GM19239 (cell line): ENCODE results near the gene AUP1.
A peak's percentile ranks its signal among the peaks of the same experiment; 100 is the strongest.

Source experiments
- DNase-seq: peaks from one replicate; pipeline ENCODE4 v3.0.0; 2011; ENCODE audit warnings: low spot score; ENCODE audit not compliant: insufficient read length
- FAIRE-seq: peaks from 2 replicates; lab custom pipeline; 2011; peaks lifted over from hg19 to GRCh38; lab: Jason Lieb, UNC

AUP1 gene

DNA sequence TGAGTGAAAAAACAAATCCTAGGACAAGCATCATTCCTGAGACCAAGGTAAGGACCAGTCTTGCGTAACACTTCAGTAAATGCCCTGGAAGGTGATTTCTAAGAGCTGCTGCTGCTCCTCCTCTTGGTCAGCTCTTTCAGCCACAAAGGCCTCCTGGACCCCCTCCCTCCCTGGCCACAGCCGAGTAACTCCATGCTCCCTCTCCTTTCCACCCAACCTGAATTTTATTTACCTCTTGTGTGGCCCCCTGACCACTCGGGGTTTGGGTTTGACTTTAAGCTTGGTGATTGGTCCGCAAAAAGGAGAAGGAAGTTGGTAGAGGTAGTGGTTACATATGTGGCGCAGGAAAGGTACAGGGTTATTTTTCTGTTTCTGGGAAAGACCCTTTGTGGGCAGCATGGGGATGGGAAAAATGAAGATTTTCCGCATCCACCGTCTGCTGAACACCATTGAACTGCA, 9.4 kb upstream of the AUP1 start:
- FAIRE-seq: peak; percentile 74
- no peak for DNase-seq

DNA sequence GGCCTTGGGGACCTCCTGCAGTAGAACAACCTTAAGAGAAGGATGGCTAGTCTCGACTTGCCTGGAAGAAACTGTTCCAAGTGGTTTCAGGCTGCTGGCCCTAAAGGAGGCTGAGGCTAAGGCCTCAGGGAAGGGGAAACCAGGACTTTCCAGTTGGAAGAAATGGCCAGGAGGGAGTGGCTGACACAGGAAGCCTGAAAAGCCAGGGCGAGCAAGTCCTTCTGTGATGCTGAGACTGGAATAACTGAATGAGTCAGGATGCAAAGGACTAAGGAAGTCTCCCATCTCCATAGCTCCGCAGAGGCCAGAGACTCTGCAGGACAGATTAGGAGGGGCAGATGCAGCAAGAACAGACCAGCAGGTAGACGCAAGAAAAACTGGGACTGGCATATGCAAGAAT, 7.6 kb upstream of the AUP1 start:
- FAIRE-seq (no peak), DNase-seq (no peak)

DNA sequence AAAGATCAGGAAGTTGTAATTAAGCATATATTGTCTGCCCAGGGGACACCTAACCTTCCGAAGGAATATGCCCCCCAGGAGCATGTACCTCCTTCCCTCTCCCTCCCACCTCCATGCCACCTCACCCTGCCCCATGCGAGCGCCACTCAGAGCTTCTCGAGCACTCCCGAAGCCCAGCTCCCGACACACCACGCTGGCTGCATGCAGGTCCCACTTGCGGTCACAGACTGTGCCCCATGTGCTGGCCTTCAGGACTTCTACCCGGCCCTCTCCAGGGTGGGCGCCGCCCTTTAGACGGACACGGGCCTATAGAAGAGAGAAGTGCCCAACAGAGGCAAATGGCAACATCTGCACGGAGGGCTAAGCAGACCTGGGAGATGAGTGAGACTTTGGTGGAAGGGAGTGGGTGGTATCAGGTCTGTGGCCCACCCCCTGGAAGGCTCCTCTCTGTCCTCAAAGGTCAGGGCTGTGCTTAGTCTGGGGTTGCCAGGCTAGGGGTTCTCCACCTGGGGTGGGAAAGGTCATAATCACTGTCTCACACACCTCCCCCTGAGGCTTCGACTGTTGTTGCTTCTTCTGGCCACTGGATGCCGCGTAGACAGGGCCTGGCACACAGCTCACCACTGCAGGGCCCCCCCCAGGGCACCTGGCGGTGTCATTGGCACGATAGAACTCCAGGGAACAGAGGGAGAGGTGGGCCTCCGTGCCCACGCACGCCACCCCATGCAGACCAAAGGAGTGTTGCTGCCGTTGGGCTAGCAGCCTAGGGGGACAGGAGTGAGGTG, 6.9 kb upstream of the AUP1 start:
- FAIRE-seq: no peak
- DNase-seq: no peak

DNA sequence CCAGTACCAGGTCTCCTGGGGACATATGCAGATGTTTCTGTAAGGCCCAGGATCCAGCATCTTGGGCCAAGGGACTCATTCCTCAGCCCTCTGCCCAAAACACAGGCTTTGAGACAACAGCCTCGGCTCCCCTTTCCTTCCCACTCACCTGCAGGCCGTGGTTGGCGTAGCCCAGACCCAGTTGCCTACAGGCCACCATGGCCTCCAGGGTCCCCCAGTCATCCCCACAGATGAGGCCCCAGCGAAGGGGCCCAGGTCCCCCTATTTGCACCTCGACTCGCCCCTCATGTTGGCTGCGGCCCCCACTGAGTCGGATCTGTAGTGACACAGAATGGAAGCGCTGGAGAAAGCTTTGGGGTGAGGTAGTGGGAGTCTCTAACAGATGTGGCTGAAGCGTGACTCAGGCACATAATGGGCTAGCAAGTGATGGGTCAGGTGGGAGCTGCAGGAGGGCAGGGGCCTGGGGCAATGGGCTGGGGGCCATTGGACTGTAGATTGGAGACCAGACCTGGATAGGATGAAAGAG, 6.0 kb upstream of the AUP1 start:
- DNase-seq: no peak
- FAIRE-seq: no peak

- FAIRE-seq (no peak), DNase-seq (no peak)
These were observed 4.9 kb upstream of the AUP1 start for GRCh38 chr2:74534411-74534810.

DNA sequence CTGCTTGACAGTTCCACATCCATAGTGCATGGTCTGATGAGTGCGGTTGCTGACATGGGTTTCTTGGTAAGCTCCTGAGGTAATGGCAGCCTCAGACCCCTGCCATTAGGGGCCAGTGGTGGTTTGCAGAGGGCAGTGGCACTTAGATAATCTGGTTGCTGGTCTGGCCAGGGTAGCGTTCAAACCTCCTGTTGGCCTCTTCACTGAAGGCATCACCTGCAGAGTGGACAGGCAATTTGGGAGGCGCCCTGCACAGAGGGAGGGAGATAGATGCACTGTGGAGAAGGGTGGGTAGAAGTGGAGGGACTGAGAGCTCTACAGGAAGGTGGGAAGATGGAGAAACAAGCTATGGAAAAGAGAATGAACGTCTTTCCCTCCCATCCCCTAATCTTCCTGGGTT, 4.0 kb upstream of the AUP1 start:
- FAIRE-seq (no peak), DNase-seq (no peak)

DNA sequence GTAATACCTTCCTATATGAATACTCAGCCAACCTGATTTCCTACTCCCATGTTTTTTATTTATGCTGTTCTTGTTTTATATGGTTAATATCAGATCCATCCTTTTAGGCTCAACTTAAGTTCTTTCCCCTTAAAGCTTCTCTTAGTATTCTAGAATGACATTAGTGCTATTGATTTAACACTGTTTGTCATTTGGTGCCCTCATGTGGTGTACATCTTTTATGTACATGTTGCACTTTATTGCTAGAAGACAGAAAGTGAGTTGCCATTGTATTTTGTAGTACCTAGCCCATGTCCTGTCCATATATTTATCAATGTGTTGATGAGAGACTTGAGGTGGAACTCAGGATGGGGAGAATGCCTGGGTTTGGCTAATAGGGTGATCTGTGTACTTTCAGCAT, 2.7 kb upstream of the AUP1 start:
- no peak for FAIRE-seq
- DNase-seq: no peak

DNA sequence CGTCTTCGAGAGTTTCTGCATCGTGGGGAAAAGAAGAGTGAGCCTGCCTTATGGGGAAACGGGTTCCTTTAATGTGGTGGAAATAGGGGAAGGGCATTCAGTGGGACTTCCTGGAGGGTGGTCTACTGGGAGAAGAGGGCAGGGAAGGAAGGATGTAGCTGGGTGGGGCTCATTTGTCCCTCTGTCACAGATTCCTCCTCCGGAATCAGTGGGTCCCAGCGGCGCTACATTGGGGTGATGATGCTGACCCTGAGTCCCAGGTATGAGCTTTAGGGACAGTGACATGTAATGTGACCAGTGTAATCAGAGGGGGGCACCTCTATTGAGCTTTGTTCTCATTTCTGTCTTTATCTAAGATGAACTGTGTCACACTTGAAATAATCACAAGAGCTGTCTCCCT, 2.2 kb upstream of the AUP1 start:
- FAIRE-seq (no peak), DNase-seq (no peak)

DNA sequence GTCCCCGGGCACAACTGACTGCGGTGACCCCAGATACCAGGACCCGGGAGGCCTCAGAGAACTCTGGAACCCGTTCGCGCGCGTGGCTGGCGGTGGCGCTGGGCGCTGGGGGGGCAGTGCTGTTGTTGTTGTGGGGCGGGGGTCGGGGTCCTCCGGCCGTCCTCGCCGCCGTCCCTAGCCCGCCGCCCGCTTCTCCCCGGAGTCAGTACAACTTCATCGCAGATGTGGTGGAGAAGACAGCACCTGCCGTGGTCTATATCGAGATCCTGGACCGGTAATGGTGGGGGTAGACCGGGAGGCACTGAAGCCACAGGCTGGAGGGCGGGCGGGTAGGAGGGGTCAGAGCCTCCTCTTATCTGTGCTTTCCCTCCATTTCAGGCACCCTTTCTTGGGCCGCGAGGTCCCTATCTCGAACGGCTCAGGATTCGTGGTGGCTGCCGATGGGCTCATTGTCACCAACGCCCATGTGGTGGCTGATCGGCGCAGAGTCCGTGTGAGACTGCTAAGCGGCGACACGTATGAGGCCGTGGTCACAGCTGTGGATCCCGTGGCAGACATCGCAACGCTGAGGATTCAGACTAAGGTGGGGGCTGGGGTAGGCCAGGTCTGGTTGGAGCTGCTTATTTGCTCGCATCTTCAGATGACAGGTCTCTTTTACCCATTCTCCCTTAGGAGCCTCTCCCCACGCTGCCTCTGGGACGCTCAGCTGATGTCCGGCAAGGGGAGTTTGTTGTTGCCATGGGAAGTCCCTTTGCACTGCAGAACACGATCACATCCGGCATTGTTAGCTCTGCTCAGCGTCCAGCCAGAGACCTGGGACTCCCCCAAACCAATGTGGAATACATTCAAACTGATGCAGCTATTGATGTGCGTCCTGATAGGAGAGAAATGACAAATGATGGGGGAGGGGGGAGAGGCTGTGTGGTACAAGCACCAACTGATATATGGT, 1.0 kb upstream of the AUP1 start:
- no peak for DNase-seq
- peak; percentile 31 for FAIRE-seq

DNA sequence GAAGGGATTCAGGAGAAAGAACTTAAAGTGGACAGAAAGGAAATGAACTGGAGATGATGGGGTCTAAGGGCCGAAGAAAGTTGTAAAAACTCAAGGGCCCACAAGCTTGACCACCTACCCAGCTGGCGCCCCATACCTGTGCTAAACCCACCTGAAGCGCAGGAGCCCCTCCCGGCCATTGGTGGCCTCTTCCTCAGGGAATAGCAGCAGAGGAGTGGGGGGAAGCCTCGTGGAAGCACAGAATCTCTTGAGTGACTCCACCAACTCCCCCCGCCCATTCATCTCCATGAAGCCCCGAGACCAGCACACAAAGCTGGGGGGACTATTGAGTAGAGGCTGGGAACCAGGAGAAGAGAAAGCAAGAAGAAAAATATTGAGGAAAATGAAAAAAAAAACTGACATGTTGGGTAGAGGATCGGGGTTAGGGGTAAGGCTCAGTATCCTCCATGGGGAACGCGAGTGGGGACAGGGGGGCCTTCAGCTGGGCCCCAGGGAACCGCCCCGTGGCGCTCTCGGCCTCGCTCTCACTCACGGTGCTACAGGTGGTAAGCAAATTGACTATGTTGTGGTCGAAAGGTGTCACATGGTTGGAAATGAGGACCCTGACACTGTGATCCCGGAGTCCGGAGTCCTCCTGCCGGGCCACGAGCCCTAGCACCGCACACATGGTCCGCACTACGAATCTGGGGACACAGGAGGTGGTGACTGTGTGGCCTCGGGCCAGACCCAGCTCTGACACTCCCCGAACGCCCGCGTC, 728 bp downstream of the AUP1 start:
- FAIRE-seq: no peak
- no peak for DNase-seq

- DNase-seq: no peak
- no peak for FAIRE-seq
These were observed 1.8 kb downstream of the AUP1 start for GRCh38 chr2:74527741-74528140.

DNA sequence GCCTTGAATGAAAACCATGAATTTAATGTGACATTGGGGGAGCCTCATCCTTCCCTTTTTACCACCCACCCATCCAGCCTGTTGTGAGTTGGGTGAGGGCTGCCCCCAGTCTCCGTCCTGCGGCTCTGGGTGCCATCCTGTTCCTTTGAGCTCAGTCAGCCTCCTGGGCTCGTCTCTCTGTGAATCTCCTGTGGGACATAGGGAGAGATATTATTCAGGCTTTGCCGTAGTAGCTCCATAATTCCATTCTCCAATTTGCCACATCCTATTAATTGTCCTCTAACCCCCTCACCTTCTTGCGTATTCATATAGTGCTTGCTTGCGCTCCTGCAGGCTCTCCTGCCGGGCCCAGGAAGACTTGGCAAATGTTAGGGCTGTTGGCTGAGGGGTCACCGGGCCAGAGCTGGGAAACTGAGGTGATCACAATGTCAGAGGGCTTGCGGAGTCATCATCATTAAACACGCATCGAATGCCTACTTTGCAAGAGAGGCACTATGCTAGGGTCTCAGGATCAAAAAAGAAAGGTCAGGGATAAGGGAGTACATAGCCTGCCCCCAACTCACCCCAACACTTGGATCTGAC, 2.8 kb downstream of the AUP1 start:
- FAIRE-seq (no peak), DNase-seq (no peak)

GRCh38 chr2:74525717-74526648, 3.5 kb downstream of the AUP1 start, which contains the start of gene DQX1:
DQX1 (minus strand) TSS chr2:74526231; CDS start chr2:74525729, 502 bp downstream.
- FAIRE-seq (peak; percentile 84), DNase-seq (no peak)

DNA sequence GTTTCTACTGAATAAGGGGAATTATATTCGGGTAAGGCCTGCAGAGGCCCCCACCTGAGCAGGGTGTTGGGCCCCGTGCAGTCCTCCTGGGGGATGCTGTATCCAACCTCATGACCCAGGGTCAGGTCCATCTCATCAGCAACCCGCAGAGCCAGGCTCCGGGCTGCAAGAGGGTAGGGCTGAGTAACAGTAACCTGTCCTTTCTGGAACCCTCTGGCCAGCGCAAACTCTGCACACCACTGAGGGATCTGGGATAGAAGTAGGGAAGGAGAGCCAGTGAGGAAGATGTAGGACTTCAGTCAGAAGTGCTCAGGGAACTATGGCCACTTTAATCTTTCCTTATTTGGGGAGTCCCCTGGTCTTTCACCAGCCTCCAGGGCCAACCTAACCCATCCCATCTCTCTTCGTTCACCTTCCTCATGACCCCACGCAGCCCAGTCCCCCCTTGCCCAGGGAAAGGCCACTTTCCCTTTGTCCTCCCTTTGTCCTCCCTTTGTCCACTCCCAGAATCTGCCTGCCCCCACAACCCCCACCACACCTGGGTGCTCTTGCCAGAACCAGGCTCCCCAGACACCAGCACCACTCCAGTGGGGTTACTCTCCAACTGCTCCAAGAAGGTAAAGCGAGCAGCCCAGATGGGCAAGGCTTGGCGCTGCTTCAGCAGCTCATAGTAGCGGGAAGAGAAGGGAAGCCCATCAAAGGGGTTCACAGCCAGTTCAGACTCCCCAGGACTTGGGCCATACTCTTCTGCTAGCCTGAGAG, 4.4 kb downstream of the AUP1 start:
- no peak for FAIRE-seq
- no peak for DNase-seq

DNA sequence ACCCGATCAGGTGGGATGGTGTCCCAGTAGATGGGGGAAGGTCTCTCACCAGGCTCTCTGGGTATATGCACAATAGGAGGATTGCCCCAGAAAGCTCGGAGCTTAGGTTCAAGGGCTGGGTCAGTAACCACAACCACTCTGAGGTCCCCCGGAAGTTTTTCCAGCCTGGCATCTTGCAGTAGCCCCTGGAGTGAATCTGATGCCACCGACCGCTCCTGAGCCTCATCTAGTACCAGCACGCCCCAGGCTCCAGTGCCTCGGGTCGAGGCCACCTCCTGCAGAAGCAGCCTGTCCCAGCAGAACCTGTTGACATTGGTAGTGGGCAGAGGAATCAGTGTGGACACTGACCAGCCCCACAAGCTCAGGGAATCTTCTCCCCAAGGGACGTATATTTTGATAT, 5.5 kb downstream of the AUP1 start:
- no peak for DNase-seq
- no peak for FAIRE-seq

GRCh38 chr2:74522516-74522915, 7.0 kb downstream of the AUP1 start:
- DNase-seq (no peak), FAIRE-seq (no peak)

- no peak for FAIRE-seq
These were observed 12.9 kb downstream of the AUP1 start for GRCh38 chr2:74516650-74517049.

DNA sequence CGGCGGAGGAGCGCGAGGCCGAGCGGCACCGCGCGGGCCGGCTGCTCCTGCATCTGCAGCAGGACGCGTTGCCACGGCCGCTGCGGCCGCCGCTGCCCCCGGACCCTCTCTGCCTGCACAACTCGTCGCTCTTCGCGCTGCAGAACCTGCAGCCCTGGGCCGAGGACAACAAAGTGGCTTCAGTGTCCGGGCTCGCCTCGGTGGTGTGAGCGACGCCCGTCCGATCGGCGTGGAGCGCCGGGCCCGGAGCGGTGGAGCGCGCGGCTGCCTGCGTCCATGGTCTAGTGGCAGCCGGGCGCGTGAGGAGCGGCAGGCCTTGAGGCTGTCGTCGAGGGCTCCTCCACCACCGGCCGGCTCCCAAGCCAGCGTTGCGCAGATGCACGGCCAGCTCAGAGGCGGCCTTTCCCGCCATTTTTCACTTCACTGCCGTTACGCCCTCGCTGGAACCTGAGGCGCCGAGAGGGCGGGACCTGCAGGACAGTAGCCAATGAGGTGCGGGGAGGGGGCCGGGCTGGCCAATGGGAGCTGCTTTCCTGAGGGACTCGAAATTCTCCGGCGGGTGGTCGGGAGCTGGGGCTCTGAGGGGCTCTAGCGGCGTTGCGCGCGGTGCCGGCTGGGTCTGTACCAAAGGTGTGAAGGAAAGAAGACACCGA, 13.4 kb downstream of the AUP1 start:
- FAIRE-seq (no peak), DNase-seq (peak; percentile 79)

More at GRCh38 chr2:74516650-74517049, 12.9 kb downstream of the AUP1 start:
- DNase-seq: no peak
